ENCODE data around the gene CERCAM.

Gene CERCAM

DNA sequence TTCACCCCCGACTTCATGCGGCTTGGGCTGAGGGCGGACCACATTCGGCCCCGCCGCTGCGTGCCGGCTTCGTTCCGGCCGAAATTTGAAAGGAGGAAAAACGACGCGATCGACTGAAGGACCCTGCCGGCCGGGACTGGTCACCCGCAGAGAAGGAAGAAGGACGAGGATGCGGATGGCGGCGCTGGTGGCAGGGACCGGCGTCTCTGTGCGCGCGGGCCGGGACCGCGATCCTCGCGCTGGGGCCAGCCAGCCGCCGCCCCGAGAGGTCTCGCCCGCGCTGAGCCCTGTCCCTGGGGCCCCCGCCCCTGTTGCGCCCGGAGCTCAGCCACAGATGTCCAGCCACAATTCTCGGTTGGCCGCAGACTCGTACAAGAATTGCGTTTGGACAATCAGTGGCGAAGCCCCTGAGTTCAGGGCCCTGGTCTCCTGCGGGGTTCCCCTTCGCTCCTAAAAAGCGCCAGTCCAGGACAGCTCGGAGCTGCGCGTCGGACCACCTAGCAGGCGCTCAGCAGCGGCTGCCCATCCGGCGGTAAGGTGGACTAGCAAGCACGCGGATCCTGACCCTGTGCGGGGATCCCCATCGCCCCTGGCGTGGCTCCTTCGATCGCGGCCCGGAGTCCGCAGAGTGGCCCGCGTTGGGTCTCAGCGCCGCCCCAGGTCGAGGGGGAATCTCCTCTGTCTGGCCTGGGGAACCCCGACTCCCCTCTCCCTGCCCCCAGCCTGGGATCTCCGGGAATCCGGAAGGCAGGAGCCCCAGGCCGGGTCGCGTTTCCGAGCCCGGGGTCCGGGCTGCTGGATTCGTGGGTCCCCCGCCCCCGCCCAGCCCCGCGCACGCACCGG is 28.1 kb upstream of the CERCAM start:
- TF ChIP-seq, protein P1, sequence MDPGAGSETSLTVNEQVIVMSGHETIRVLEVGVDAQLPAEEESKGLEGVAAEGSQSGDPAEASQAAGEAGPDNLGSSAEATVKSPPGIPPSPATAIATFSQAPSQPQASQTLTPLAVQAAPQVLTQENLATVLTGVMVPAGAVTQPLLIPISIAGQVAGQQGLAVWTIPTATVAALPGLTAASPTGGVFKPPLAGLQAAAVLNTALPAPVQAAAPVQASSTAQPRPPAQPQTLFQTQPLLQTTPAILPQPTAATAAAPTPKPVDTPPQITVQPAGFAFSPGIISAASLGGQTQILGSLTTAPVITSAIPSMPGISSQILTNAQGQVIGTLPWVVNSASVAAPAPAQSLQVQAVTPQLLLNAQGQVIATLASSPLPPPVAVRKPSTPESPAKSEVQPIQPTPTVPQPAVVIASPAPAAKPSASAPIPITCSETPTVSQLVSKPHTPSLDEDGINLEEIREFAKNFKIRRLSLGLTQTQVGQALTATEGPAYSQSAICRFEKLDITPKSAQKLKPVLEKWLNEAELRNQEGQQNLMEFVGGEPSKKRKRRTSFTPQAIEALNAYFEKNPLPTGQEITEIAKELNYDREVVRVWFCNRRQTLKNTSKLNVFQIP (CRISPR knock-in tag; IDR thresholded peaks at IDR 0.05; ENCODE audit: borderline replicate concordance, low read depth) = no peak
- TF ChIP-seq ISL1 (CRISPR knock-in tag; IDR thresholded peaks at IDR 0.05) (no peak), ZFP30 (CRISPR knock-in tag; IDR thresholded peaks at IDR 0.05) (no peak), GLIS3 (CRISPR knock-in tag; IDR thresholded peaks at IDR 0.05) (no peak), ARNTL (CRISPR knock-in tag; IDR thresholded peaks at IDR 0.05; ENCODE audit: borderline replicate concordance, low read depth) (no peak), ZNF565 (CRISPR knock-in tag; conservative IDR thresholded peaks at IDR 0.05; ENCODE audit: low read depth) (no peak), ZNF8 (CRISPR knock-in tag; IDR thresholded peaks at IDR 0.05) (no peak), ZC3H10 (CRISPR knock-in tag; IDR thresholded peaks at IDR 0.05) (no peak), OSR1 (CRISPR knock-in tag; IDR thresholded peaks at IDR 0.05) (no peak), RARB (CRISPR knock-in tag; IDR thresholded peaks at IDR 0.05) (no peak), SNAI2 (CRISPR knock-in tag; IDR thresholded peaks at IDR 0.05) (no peak), TCF4 (CRISPR knock-in tag; IDR thresholded peaks at IDR 0.05; ENCODE audit: borderline replicate concordance) (no peak), TOX (CRISPR knock-in tag; IDR thresholded peaks at IDR 0.05; ENCODE audit: borderline replicate concordance) (no peak), CSRNP3 (CRISPR knock-in tag; IDR thresholded peaks at IDR 0.05) (no peak), ESRRG (CRISPR knock-in tag; IDR thresholded peaks at IDR 0.05) (no peak)
- TF ChIP-seq, protein P2, sequence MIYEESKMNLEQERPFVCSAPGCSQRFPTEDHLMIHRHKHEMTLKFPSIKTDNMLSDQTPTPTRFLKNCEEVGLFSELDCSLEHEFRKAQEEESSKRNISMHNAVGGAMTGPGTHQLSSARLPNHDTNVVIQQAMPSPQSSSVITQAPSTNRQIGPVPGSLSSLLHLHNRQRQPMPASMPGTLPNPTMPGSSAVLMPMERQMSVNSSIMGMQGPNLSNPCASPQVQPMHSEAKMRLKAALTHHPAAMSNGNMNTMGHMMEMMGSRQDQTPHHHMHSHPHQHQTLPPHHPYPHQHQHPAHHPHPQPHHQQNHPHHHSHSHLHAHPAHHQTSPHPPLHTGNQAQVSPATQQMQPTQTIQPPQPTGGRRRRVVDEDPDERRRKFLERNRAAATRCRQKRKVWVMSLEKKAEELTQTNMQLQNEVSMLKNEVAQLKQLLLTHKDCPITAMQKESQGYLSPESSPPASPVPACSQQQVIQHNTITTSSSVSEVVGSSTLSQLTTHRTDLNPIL (CRISPR knock-in tag; IDR thresholded peaks at IDR 0.05; ENCODE audit: low read depth) = no peak
- TF ChIP-seq, protein P3, sequence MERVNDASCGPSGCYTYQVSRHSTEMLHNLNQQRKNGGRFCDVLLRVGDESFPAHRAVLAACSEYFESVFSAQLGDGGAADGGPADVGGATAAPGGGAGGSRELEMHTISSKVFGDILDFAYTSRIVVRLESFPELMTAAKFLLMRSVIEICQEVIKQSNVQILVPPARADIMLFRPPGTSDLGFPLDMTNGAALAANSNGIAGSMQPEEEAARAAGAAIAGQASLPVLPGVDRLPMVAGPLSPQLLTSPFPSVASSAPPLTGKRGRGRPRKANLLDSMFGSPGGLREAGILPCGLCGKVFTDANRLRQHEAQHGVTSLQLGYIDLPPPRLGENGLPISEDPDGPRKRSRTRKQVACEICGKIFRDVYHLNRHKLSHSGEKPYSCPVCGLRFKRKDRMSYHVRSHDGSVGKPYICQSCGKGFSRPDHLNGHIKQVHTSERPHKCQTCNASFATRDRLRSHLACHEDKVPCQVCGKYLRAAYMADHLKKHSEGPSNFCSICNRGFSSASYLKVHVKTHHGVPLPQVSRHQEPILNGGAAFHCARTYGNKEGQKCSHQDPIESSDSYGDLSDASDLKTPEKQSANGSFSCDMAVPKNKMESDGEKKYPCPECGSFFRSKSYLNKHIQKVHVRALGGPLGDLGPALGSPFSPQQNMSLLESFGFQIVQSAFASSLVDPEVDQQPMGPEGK (CRISPR knock-in tag; IDR thresholded peaks at IDR 0.05; ENCODE audit: borderline replicate concordance) = no peak
- TF ChIP-seq, protein P4, sequence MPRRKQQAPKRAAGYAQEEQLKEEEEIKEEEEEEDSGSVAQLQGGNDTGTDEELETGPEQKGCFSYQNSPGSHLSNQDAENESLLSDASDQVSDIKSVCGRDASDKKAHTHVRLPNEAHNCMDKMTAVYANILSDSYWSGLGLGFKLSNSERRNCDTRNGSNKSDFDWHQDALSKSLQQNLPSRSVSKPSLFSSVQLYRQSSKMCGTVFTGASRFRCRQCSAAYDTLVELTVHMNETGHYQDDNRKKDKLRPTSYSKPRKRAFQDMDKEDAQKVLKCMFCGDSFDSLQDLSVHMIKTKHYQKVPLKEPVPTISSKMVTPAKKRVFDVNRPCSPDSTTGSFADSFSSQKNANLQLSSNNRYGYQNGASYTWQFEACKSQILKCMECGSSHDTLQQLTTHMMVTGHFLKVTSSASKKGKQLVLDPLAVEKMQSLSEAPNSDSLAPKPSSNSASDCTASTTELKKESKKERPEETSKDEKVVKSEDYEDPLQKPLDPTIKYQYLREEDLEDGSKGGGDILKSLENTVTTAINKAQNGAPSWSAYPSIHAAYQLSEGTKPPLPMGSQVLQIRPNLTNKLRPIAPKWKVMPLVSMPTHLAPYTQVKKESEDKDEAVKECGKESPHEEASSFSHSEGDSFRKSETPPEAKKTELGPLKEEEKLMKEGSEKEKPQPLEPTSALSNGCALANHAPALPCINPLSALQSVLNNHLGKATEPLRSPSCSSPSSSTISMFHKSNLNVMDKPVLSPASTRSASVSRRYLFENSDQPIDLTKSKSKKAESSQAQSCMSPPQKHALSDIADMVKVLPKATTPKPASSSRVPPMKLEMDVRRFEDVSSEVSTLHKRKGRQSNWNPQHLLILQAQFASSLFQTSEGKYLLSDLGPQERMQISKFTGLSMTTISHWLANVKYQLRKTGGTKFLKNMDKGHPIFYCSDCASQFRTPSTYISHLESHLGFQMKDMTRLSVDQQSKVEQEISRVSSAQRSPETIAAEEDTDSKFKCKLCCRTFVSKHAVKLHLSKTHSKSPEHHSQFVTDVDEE (CRISPR knock-in tag; IDR thresholded peaks at IDR 0.05) = no peak
- ATAC-seq = no peak

DNA sequence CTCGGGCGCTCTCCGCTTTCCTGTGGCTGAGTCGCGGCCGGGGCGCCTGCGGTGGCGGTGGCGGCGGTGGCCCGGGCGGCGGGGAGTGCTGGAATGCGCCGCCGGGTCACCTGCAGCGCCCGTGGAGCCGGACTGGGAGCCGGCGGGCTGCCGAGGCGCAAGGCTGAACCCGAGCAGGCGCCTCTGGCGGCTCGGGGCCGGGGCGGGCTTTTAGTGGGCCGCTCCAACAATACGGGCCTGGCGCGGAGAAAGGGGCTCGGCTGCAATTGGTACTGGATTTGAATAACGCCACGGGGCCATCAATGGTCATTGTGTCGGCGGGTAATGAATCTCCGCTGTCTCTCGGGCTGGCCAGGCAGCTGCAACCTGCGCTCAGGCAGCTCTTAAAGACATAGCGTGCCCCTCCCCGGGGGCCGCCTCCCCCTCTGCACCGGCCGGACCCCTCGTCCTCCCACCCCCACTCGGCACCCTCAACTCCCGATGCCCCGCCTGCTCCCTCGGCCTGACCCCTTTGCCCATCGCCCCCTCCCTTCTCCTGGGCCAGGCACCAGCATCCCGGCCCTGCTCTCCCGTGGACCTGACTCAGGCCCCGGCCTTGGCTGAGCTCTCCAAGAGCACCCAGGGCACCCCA is 27.4 kb upstream of the CERCAM start:
- no peak for ATAC-seq
- no peak for TF ChIP-seq PPARA (CRISPR knock-in tag; IDR thresholded peaks at IDR 0.05; ENCODE audit: borderline replicate concordance)
- no peak for TF ChIP-seq SNAI2 (CRISPR knock-in tag; IDR thresholded peaks at IDR 0.05)
- TF ChIP-seq CSRNP3 (CRISPR knock-in tag; IDR thresholded peaks at IDR 0.05) = no peak
- TF ChIP-seq ESRRG (CRISPR knock-in tag; IDR thresholded peaks at IDR 0.05) = no peak
- TF ChIP-seq, protein P4 (CRISPR knock-in tag; IDR thresholded peaks at IDR 0.05) = no peak
- no peak for TF ChIP-seq ISL1 (CRISPR knock-in tag; IDR thresholded peaks at IDR 0.05)
- no peak for TF ChIP-seq ZNF565 (CRISPR knock-in tag; conservative IDR thresholded peaks at IDR 0.05; ENCODE audit: low read depth)
- TF ChIP-seq RARB (CRISPR knock-in tag; IDR thresholded peaks at IDR 0.05) = no peak
- no peak for TF ChIP-seq TOX (CRISPR knock-in tag; IDR thresholded peaks at IDR 0.05; ENCODE audit: borderline replicate concordance)
- no peak for TF ChIP-seq BACH2 (CRISPR knock-in tag; IDR thresholded peaks at IDR 0.05; ENCODE audit: borderline replicate concordance)
- TF ChIP-seq, protein P2 (CRISPR knock-in tag; IDR thresholded peaks at IDR 0.05; ENCODE audit: low read depth) = no peak
